GM18907 (cell line): ENCODE results near the gene PNPLA2.
A peak's percentile ranks its signal among the peaks of the same experiment; 100 is the strongest.

Source experiments
- ATAC-seq: cut with Tn5 transposase; IDR thresholded peaks from one replicate; pipeline ENCODE4 v1.9.1; 2021; ENCODE audit warnings: mild to moderate bottlenecking, moderate library complexity; ENCODE audit not compliant: unreplicated experiment

The PNPLA2 gene

DNA sequence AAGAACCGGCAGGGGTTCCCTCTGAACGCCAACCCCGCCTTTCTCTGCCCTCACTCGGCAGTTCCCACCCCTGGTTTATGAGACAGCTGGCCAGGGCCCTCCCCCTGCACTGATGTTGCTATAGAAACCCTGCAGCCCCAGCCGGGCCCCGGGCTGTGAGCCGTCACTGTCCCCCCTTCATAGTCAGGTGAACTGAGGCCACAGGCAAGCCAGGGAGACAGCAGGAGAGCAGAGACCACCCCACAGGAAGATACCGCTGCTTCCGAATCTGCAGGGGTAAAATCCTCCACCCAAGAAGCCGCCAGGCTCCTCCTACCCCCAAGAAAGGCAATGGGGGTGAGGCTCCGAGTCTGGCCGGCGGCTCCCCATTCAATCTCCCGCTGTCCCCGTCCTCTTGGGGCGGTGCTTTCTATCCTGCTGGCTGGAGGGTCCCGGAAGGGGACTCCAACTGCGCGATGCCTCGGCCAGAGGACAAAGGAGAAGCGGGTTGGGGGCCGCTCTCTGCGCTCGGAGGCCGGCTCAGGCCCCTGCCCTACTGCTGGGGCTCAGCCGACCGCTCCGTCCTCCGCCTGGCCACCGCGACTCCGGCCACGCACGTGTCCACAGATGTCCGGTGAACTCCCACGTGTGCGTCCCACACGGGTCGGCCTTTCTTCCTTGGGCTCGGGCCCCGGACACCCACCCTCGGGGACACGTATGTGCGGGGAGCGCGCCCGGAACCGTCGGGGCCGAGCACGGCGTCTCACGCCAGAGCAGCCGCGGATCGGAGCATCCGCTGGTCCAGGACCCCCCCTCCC, 21.2 kb upstream of the PNPLA2 start:
- peak; percentile 41 for ATAC-seq

GRCh38 chr11:798093-798713, 20.5 kb upstream of the PNPLA2 start, which contains the start of gene SLC25A22:
TSS of gene SLC25A22 (minus strand) at chr11:798281. CDS start at chr11:795006, 3,275 bp downstream.
- peak; percentile 51 for ATAC-seq

DNA sequence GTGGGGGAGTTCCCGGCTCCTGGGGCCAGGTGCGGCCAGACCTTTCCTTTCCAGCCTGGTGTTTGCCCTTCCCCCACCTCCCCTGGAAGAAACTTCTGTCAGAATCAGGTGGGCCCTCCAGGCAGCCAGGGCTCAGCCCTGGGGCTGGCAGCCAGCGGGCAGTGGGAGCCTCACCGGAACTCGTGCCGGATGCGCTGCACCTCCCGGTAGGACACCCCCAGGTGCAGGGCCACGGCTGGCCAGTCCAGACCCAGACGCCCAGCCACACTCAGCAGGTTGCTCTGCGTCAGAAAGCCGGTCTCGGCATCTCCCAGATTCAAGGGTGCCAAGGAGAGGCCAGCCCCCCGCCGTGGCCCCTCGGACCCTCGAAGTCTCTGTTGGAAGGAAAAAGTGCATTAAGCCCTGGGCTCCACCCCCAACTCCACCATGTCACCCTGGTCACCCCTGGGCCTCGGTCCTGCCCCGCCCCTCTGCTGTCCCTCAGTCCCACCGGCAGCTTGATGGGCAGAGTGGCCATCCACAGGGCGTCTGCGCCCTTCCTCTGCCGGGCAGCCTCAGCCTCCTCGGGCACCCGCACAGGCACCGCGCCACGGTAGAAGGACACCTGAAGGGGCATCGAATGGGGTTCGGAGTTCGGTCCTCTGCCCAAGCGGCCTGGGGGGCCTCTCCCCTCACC, 18.9 kb upstream of the PNPLA2 start:
- ATAC-seq: no peak

DNA sequence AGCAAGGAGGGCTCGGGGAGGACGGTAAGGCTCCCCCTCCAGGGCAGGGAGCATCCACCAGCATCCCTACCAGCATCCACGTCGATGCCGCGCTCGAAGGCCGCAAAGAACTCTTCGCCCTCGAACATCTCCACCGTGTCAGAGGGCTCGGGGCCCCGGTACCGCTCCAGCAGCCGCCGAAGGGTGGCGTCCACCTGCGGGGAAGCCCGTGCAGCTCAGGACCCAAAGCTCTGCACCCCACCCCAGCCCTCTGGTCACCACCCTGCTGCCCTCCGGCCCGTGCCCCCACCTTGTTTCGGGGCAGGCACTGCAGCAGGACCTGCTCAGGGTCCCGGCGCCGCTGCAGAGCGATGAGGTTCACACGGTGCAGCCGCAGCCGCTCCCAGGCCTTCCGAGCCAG, 18.2 kb upstream of the PNPLA2 start:
- ATAC-seq: no peak

- ATAC-seq: no peak
Observed at GRCh38 chr11:801097-801780, 17.5 kb upstream of the PNPLA2 start.

DNA sequence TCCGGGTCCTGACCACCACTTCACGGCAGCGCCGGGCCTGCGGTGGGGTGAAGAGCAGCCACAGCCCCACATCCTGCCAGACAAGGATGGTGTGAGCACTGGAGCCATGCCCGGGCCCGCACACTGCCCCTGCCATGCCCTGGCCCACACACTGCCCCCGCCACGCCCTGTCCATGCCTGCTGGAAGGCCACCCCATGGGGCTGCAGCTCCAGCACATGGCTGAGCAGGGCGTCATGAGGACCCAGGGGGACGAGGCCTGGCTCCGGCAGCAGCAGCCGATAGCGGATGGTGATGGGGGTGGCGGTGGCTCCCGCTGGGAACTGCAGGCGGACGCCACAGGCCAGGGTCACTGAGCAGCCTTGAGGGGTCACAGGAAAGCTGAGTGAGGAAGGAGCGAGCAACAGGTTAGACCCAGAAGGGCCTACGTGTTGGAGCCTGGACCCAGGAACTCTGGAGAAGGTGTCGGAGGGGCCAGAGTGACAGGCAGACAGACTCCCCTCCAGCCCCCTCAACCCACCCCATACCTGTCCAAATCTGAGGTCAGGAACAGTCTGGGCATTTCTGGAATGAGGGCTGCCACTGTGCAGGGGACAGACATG, 16.6 kb upstream of the PNPLA2 start:
- no peak for ATAC-seq

- no peak for ATAC-seq
Observed at GRCh38 chr11:802693-803466, 15.8 kb upstream of the PNPLA2 start.

GRCh38 chr11:803467-803742, 15.3 kb upstream of the PNPLA2 start:
- ATAC-seq: no peak

DNA sequence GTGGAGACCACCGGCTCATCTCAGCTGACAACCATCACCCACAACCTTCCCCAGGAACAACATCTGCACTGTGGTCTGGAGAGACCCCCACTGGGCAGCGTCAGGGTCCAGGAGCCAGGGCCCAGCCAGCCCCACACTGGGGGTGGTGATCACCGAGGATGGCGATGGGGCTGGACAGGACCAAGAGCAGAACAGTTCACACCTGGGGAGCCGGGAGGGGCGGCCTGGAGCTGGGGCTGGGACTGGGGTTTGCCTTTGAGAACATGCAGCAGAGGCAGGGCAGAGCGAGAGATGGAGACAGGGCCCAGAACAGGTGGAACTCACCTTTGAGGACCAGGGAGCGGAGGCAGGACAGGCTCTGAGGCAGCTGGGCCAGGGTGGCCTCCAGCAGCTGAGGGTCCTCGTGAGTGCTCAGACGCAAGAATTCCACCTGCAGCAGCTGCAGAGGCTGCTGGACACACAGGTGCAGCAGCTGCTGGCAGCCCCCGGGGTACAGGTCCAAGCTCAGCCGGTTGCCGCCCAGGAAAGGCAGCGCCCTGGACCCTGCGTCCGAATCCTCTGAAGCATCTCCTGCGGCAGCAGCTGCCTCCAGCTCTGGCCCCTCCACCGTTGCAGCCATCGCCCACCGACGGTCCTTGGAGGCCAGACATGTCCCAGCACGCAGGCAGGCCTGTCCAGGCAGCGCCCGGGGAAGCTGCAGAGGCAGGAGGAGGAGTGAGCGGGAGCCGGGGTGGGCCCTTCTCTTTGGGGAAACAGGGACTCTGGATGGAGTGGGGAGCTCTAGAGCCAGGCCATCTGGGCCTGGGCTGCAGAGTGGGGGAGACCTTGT, 14.7 kb upstream of the PNPLA2 start:
- ATAC-seq: no peak

DNA sequence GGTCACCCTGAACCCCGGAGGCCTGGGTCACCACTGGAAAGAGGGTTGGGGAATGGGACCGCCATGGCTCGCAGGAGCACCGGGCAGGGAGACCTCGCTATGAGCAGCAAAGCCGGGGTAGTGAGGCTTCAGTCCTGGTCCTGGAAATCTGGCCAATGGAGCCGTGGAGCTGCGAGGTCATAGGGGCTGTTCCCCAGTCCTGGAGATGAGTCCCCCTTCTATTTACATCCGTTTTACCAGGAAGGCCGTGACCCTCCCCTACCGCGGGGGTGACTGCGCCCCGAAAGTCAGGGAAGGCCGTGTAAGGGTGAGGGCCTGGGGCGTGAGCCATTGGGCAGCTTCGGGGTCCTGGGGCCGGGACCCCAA, 14.1 kb upstream of the PNPLA2 start:
- ATAC-seq: no peak

- ATAC-seq: no peak
Observed at GRCh38 chr11:808427-809286, 10.1 kb upstream of the PNPLA2 start.

GRCh38 chr11:809287-810039, 9.3 kb upstream of the PNPLA2 start, which contains the start of gene RPLP2:
TSS of gene RPLP2 (plus strand) at chr11:809967. CDS start at chr11:810235, 268 bp downstream.
- peak; percentile 78 for ATAC-seq

DNA sequence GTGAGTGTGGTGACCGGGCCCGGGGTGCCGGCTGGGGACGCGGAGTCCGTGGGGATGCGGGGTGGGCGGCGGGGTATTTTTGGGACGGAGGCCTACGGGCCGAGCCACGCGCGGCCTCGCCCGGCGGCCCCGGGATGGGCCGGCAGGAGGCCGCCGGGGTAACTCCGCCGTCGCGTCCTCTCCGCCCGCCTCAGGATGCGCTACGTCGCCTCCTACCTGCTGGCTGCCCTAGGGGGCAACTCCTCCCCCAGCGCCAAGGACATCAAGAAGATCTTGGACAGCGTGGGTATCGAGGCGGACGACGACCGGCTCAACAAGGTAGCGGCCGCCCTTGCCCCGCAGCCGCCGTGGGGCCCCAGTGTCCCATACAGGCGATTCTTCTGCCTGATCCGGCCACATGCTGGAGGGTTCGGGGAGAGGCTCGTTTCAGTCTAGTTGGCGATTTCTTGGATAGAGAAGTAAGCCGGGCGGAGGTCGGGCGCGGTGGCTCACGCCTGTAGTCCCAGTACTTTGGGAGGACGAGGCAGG, 8.6 kb upstream of the PNPLA2 start:
- no peak for ATAC-seq

GRCh38 chr11:811446-812245, 7.1 kb upstream of the PNPLA2 start:
- no peak for ATAC-seq

DNA sequence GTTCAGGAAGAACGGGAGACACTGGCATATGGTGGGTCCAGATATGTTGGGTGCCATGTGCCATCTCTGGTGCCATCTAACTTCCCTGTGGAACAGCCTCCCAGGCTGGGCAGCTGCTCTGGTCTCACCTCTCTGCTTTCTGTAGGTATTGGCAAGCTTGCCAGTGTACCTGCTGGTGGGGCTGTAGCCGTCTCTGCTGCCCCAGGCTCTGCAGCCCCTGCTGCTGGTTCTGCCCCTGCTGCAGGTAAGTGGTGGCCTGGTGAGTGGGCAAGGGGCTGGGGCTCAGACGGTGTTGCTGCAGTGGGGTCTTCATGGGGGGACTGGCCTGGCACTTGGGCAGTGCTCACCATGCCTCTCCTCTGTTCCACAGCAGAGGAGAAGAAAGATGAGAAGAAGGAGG, 6.3 kb upstream of the PNPLA2 start:
- no peak for ATAC-seq

- ATAC-seq: no peak
Observed at GRCh38 chr11:813072-813455, 5.7 kb upstream of the PNPLA2 start.
